Raji (cell line): ENCODE results near the gene CABP4.

Experiments
- POLR2A ChIP-seq: IDR thresholded peaks from 2 replicates; pipeline ENCODE4 v1.6.1; 2011; ENCODE audit warnings: low read depth, low read length, control low read depth; ENCODE audit not compliant: insufficient read depth

The CABP4 gene

DNA sequence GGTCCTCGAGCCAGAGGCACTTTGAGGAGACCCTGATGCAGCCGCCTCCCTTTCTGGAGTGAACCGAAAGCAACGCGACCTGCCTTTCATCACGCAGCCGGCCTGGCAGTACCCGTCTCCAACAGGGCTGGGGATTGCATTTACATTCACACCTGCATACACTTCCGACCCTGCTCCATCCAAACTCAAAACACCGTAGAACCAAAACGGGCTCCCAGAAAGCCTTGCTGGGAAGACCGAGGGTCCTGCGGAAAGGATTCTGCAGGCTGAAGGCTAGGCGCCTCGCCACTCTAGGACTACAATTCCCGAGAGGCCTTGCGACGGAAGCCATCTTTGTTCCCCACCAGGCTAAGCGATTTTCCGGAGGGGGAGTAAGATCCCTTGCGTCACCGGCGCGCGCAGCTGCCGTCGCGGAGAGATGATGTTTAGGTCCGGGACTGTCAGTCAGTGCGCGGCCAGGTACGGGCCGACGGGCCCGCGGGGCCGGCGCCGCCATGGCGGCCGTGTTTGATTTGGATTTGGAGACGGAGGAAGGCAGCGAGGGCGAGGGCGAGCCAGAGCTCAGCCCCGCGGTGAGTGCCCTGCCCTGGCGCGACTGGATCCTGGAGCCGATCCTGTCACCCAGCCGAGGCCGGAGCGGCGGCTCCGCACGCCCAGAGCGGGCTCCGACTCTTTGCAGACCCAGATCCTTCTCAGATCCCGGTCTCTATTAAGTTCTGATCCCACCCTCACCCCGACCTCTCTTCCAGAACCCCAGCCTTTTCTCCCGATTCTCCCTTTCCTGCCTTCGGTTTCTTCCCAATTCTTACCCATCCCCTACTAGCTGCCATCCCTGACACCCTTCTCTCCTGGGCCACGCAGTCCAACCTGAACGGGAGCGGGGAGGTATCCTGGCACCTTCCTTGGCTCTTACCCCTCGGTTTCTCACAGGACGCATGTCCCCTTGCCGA lies 26.8 kb upstream of the CABP4 start, which contains the start of gene RPS6KB2:
TSS of gene RPS6KB2 (plus strand) at position 443 of the 950 bp plus-strand sequence. CDS start at position 495, 52 bp downstream.
- TF ChIP-seq POLR2A = peak; percentile 68

GRCh38 chr11:67429038-67429668 lies 26.0 kb upstream of the CABP4 start:
- TF ChIP-seq POLR2A = no peak

DNA sequence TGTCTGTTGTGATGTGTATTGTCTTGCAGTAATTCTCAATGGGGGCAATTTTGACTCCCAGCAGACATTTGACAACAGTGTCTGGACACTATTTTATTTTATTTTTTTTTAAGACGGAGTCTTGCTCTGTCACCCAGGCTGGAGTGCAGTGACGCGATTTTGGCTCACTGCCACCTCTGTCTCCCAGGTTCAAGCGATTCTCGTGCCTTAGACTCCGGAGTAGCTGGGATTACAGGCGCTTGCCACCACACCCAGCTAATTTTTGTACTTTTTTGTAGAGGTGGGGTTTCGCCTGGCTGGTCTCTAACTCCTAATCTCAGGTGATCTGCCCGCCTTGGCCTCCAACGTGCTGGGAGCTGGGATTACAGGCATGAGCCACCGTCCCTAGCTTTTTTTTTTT lies 25.4 kb upstream of the CABP4 start:
- TF ChIP-seq POLR2A = no peak

- no peak for TF ChIP-seq POLR2A
These were observed 23.6 kb upstream of the CABP4 start for GRCh38 chr11:67431346-67432249.

GRCh38 chr11:67432655-67433349 lies 22.4 kb upstream of the CABP4 start:
- no peak for TF ChIP-seq POLR2A

DNA sequence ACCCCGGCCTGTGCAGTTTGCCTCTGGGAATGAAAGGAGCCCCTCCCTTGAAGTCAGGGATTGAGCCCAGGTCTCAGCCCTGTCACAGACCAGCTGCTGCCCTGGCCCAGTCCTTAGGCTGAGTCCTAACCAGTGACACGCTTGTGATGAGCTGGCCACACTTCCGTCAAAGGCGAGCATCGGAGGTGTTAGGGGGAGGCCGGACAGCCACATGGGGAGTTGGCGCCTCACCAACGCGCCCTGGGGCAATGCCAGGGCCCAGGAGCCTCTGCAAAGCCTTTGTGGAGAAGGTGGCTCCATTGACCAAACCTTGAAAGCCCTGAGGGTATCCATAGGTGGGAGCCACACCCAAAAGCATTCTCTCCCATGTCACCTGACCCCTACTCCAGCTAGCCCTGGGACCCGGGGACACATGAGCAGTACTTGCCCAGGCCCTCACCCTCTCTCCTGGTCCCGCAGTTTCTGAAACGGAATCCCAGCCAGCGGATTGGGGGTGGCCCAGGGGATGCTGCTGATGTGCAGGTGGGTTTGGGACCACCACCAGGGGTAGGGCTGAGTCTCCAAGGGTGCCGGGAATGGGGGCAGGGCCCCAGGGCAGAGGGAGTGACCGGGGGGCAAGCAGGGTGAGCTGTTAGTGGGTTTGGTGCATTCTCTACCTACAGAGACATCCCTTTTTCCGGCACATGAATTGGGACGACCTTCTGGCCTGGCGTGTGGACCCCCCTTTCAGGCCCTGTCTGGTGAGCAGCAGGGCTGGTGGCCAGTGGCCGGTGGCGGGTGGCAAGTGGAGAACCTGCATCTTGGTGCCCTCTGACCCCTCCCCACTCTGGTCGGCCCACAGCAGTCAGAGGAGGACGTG lies 21.4 kb upstream of the CABP4 start:
- no peak; the same call in 1 of the 2 replicates for TF ChIP-seq POLR2A

- TF ChIP-seq POLR2A = peak; percentile 61; the same call in 1 of the 2 replicates
These were observed 20.7 kb upstream of the CABP4 start for GRCh38 chr11:67434395-67434881.

DNA sequence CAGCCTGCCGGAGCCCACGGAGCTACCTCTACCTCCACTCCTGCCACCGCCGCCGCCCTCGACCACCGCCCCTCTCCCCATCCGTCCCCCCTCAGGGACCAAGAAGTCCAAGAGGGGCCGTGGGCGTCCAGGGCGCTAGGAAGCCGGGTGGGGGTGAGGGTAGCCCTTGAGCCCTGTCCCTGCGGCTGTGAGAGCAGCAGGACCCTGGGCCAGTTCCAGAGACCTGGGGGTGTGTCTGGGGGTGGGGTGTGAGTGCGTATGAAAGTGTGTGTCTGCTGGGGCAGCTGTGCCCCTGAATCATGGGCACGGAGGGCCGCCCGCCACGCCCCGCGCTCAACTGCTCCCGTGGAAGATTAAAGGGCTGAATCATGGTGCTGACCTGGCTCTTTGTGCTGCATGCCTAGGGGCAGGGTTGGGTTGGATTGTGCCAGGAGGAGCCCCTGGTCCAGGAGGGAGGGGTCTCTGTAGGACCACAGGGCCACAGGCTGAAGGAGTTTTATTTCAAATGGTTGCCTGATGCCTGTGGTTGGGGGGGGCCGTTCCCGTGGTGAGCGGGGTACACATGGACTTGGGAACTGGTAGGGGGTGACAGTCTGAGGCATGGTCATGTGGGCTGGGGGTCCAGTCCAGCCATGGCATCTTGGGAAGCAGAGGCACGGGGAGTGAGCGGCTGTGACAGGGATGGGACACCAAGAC lies 20.0 kb upstream of the CABP4 start:
- TF ChIP-seq POLR2A = peak; percentile 26

DNA sequence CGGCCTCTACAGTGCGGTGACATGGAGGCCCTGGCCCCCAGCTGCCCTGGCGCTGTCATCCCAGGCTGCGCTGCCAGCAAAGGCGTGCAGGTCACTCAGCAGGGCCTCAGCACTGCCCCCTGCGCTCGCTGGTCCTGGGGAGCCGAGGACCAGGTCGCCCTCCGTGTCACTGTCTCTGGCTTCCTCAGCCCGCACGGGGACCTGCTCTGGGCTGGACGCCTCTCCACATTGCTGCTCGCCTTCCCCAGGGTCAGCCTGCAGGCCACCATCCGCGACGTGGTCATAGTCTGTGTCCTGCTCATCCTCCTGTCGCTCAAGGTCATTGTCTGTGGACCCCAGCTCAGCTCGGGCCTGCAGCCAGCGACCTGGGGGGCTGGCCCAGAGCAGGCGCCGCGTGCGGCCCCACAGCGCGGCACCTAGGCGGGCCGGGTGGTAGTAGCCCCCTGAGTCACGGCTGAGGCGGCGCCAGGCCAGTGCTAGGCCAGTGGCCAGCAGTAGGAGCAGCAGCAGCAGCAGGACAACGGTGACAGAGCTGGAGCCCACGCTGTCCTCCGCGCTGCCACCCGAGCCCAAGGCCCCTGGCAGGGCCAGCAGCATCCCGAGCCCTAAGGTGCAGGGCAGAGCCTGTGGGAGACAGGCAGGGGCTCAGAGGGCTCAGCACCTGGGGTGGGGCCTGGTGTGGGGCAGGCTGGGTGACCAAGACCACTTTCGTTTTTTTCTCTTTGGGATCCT lies 19.3 kb upstream of the CABP4 start:
- no peak for TF ChIP-seq POLR2A

- peak; percentile 65 for TF ChIP-seq POLR2A
These were observed 18.6 kb upstream of the CABP4 start for GRCh38 chr11:67436459-67437081.

GRCh38 chr11:67437082-67437808 lies 17.9 kb upstream of the CABP4 start, which contains the start of gene PTPRCAP:
PTPRCAP (minus strand) TSS chr11:67437682; CDS start chr11:67437619, 63 bp downstream.
- TF ChIP-seq POLR2A = peak; percentile 95
